IMR-90 (cell line): ENCODE data around the gene YKT6. TPM values are rescaled to one million over a fixed set of nuclear protein-coding genes. Genes with fewer than 3 reads are reported as not detected.

Experiments used
- ATAC-seq: fragments of 200-7000 bp; cut with Tn5 transposase; 2 replicates; pipeline ENCODE4 v1.9.1; 2020; ENCODE audit warnings: low read depth, mild to moderate bottlenecking, moderate library complexity
- BruUV-seq: library from RNA; stranded (reverse); fragments of 400-500 nt; replicated peaks from 2 replicates; lab custom pipeline; 2021; lab: Mats Ljungman, UMichigan
- CTCF ChIA-PET: fragments of 300-600 bp; formaldehyde crosslinking; extraction: SDS; loops from one replicate; lab custom pipeline; 2021; ENCODE audit warnings: antibody characterized with exemption; lab: Yijun Ruan, JAX
- POLR2A ChIA-PET: fragments of 300-600 bp; sonication (Branson Sonifier 250); formaldehyde crosslinking; loops from one replicate; lab custom pipeline; 2022; ENCODE audit warnings: antibody characterized with exemption; ENCODE audit not compliant: unreplicated experiment; lab: Charles Lee
- DNase-seq: peaks from one replicate; pipeline ENCODE4 v3.0.0; 2013
- H2AFZ ChIP-seq: replicated peaks from 2 replicates; pipeline ENCODE3; 2013; ENCODE audit warnings: low read length, mild to moderate bottlenecking; ENCODE audit not compliant: poor library complexity
- H2AK5ac ChIP-seq: 2 replicates; pipeline ENCODE4 v1.6.1; 2013; ENCODE audit warnings: low read depth, low read length, inconsistent platforms
- H2AK9ac ChIP-seq: replicated peaks from 2 replicates; pipeline ENCODE3; 2013; ENCODE audit warnings: mild to moderate bottlenecking, low read depth, low read length, moderate library complexity; ENCODE audit not compliant: poor library complexity
- H2BK120ac ChIP-seq: 2 replicates; pipeline ENCODE4 v1.6.1; 2013; ENCODE audit warnings: low read depth, low read length, inconsistent platforms
- H2BK15ac ChIP-seq: 3 replicates; pipeline ENCODE4 v1.6.1; 2013; ENCODE audit warnings: low read depth, low read length, inconsistent platforms
- H2BK20ac ChIP-seq: 2 replicates; pipeline ENCODE4 v1.6.1; 2013; ENCODE audit warnings: low read depth, mild to moderate bottlenecking, inconsistent platforms, low read length, moderate library complexity
- H2BK5ac ChIP-seq: 2 replicates; pipeline ENCODE4 v1.6.1; 2013; ENCODE audit warnings: mild to moderate bottlenecking, low read depth, low read length, inconsistent platforms; ENCODE audit not compliant: poor library complexity, severe bottlenecking
- H3K14ac ChIP-seq: replicated peaks from 2 replicates; pipeline ENCODE4 v1.6.1; 2013; ENCODE audit warnings: low read depth, low read length, inconsistent platforms
- H3K18ac ChIP-seq: 2 replicates; pipeline ENCODE4 v1.6.1; 2013; ENCODE audit warnings: low read depth, low read length, control low read depth
- H3K23ac ChIP-seq: 2 replicates; pipeline ENCODE4 v1.6.1; 2013; ENCODE audit warnings: low read depth, low read length, inconsistent platforms
- H3K27ac ChIP-seq: 2 replicates; pipeline ENCODE4 v1.5.1; 2013; ENCODE audit warnings: mild to moderate bottlenecking, control low read depth, low read length; ENCODE audit not compliant: insufficient read depth
- H3K27me3 ChIP-seq: 2 replicates; pipeline ENCODE4 v1.6.1; 2013; ENCODE audit warnings: low read length; ENCODE audit not compliant: control insufficient read depth, insufficient read depth
- H3K36me3 ChIP-seq: 2 replicates; pipeline ENCODE4 v1.6.1; 2013; ENCODE audit warnings: low read length, mixed read lengths; ENCODE audit not compliant: control insufficient read depth, insufficient read depth
- H3K4ac ChIP-seq: 2 replicates; pipeline ENCODE4 v1.6.1; 2013; ENCODE audit warnings: low read depth, low read length, inconsistent platforms
- H3K4me1 ChIP-seq: 2 replicates; pipeline ENCODE4 v1.6.1; 2013; ENCODE audit warnings: low read length, mixed read lengths; ENCODE audit not compliant: control insufficient read depth, insufficient read depth
- H3K4me2 ChIP-seq: 2 replicates; pipeline ENCODE4 v1.6.1; 2013; ENCODE audit warnings: low read depth, mild to moderate bottlenecking, control low read depth, low read length, moderate library complexity
- H3K4me3 ChIP-seq: 2 replicates; pipeline ENCODE4 v1.5.1; 2013; ENCODE audit warnings: low read depth, mild to moderate bottlenecking, control low read depth, low read length, moderate library complexity; ENCODE audit not compliant: insufficient read depth
- H3K56ac ChIP-seq: 2 replicates; pipeline ENCODE4 v1.6.1; 2013; ENCODE audit warnings: low read length, inconsistent platforms; ENCODE audit not compliant: insufficient read depth; ENCODE audit errors: extremely low read depth
- H3K79me1 ChIP-seq, 2 experiments: 2 replicates each; pipeline ENCODE4 v1.6.1; 2013; ENCODE audit warnings: low read length in 2 of 2, inconsistent platforms in 1 of 2, low read depth in 1 of 2
- H3K9ac ChIP-seq: 2 replicates; pipeline ENCODE4 v1.6.1; 2013; ENCODE audit warnings: low read depth, low read length, control low read depth
- H3K9me1 ChIP-seq: 2 replicates; pipeline ENCODE4 v1.6.1; 2013; ENCODE audit warnings: low read length, inconsistent platforms; ENCODE audit not compliant: insufficient read depth
- H3K9me3 ChIP-seq: 2 replicates; pipeline ENCODE4 v1.6.1; 2013; ENCODE audit warnings: low read length; ENCODE audit not compliant: control insufficient read depth, insufficient read depth
- H4K20me1 ChIP-seq: 2 replicates; pipeline ENCODE4 v1.6.1; 2013; ENCODE audit warnings: low read length, inconsistent platforms; ENCODE audit not compliant: insufficient read depth
- H4K5ac ChIP-seq: 2 replicates; pipeline ENCODE4 v1.6.1; 2013; ENCODE audit warnings: mild to moderate bottlenecking, low read depth, low read length, control low read depth
- H4K8ac ChIP-seq, 2 experiments: 2 replicates each; pipeline ENCODE4 v1.6.1; 2013; ENCODE audit warnings: low read depth in 2 of 2, low read length in 2 of 2, control low read depth in 1 of 2, inconsistent platforms in 1 of 2
- H4K91ac ChIP-seq: 2 replicates; pipeline ENCODE4 v1.6.1; 2013; ENCODE audit warnings: low read depth, low read length, inconsistent platforms; ENCODE audit not compliant: insufficient read depth
- FOS ChIP-seq: fragments of 150-350 bp; IDR thresholded peaks from 2 replicates; pipeline ENCODE4 v1.6.1; 2016; ENCODE audit warnings: low read depth, low read length
- RCOR1 ChIP-seq: IDR thresholded peaks from 2 replicates; pipeline ENCODE4 v1.6.1; 2012; ENCODE audit warnings: mild to moderate bottlenecking, low read length, improper control_type of control experiment; ENCODE audit not compliant: insufficient replicate concordance
- WGBS, 2 experiments: methylation state at CpG; one replicate each; pipeline versions ENCODE4 v1.1.5 to v1.1.7; 2013; ENCODE audit warnings: missing lambda C conversion rate in 2 of 2; ENCODE audit not compliant: insufficient read length in 1 of 2; ENCODE audit errors: extremely low coverage in 2 of 2; 5-methylcytosine and 5-hydroxymethylcytosine counted together
- dilution Hi-C: fragments of 300-500 bp; cut with HindIII; formaldehyde crosslinking; loops from one replicate; pipeline ENCODE4 v1.14.3; 2018; ENCODE audit warnings: low sequenced_read_pairs; ENCODE audit not compliant: unreplicated experiment
- in situ Hi-C: fragments of 300-500 bp; cut with MboI; formaldehyde crosslinking; loops from 3 replicates; pipeline ENCODE4 v1.14.3; 2019; ENCODE audit warnings: low sequenced_read_pairs, inconsistent platforms, mixed read lengths
- intact Hi-C: fragments of 100-400 bp; cut with micrococcal nuclease; formaldehyde crosslinking; loops from 2 replicates; pipeline ENCODE4 v1.10.0; 2022
- polyA plus RNA-seq, 3 experiments: library from polyadenylated mRNA; depleted of rRNA; stranded (reverse); fragments of >200 nt; gene quantifications; 2 replicates each; pipeline ENCODE4 v1.2.3, GENCODE V29; 2012; ENCODE audit warnings: low replicate concordance in 1 of 3
- total RNA-seq: library from RNA; depleted of rRNA; stranded (reverse); fragments of >200 nt; gene quantifications from 2 replicates; pipeline ENCODE4 v1.2.3, GENCODE V29; 2012

The YKT6 gene
- total and polyA plus RNA-seq, 2 of the 4 experiments (the other 2 are of a cell fraction) = 115 to 120 TPM

GRCh38 chr7:44188480-44189225 lies 12.1 kb upstream of the YKT6 start:
- intact Hi-C loops (no loop called here), in situ Hi-C loops (no loop called here), dilution Hi-C loops (no loop called here)
- POLR2A ChIA-PET = no interaction called here
- CTCF ChIA-PET = no interaction called here
- no peaks in the 10 kb centered on the region for H3K9me1 ChIP-seq
- H4K20me1 ChIP-seq = no peaks in the 10 kb centered on the region
- no peak for ATAC-seq
- 85% methylated on average over 7 of the region's 16 CpGs; no CpG with 5 or more reads in 1 of the 2 experiments for WGBS, 2 experiments
- DNase-seq = no peak
- no peak for TF ChIP-seq FOS
- TF ChIP-seq RCOR1 = no peak
- no peak overlapping the region for H2AK9ac ChIP-seq
- no peak overlapping the region for H3K9ac ChIP-seq
- H3K9me3 ChIP-seq = no peaks in the 10 kb centered on the region
- H2AK5ac ChIP-seq = no peak overlapping the region
- no peak overlapping the region for H3K18ac ChIP-seq
- H3K56ac ChIP-seq = no peak overlapping the region
- no peak overlapping the region for H3K14ac ChIP-seq
- no peak overlapping the region for H2BK15ac ChIP-seq
- no peak overlapping the region for H4K91ac ChIP-seq
- H3K36me3 ChIP-seq = no peaks in the 10 kb centered on the region
- no peak overlapping the region for H3K4me2 ChIP-seq
- no peak overlapping the region for H3K27ac ChIP-seq
- H3K4me1 ChIP-seq = peaks cover 2% of the 10 kb centered on the region
- H2BK5ac ChIP-seq = no peak overlapping the region
- no peak overlapping the region for H3K4ac ChIP-seq
- no peak overlapping the region for H4K8ac ChIP-seq
- H3K4me3 ChIP-seq = no peak overlapping the region
- H2BK20ac ChIP-seq = no peak overlapping the region
- no TSS peak for BruUV-seq
- H2AFZ ChIP-seq = no peak overlapping the region
- H3K27me3 ChIP-seq = peaks cover 15% of the 10 kb centered on the region
- H3K23ac ChIP-seq = no peak overlapping the region
- H4K5ac ChIP-seq = no peak overlapping the region
- H2BK120ac ChIP-seq = no peak overlapping the region
- no peaks in the 10 kb centered on the region; a peak in 1 of 4 replicates for H3K79me1 ChIP-seq
